CD14-positive monocyte (primary cell): ENCODE results near the gene SEPTIN5. TPM values are rescaled to one million over a fixed set of nuclear protein-coding genes. Genes with fewer than 3 reads are reported as not detected.

ENCODE experiments used
- DNase-seq, 3 donors: peaks; one replicate each; pipeline ENCODE4 v3.0.0-alpha.2; 2011 to 2022
- H2AFZ ChIP-seq: 2 replicates; pipeline ENCODE4 v1.6.0; 2012; ENCODE audit warnings: mild to moderate bottlenecking, low read depth, low read length, inconsistent platforms; ENCODE audit not compliant: insufficient read depth, poor library complexity, severe bottlenecking
- H3K27ac ChIP-seq, 2 donors: 1 replicate in 1 of 2; 2 replicates in 1 of 2; pipeline ENCODE4 v1.5.1; 2012 to 2013; ENCODE audit warnings: low read length in 2 of 2, control low read depth in 1 of 2, inconsistent platforms in 1 of 2, low read depth in 1 of 2, mild to moderate bottlenecking in 1 of 2
- H3K27me3 ChIP-seq, 2 donors: one replicate each; pipeline versions ENCODE4 v1.6.0 to v1.6.1; 2011 to 2013; ENCODE audit warnings: low read length in 2 of 2; ENCODE audit not compliant: control insufficient read depth in 2 of 2, insufficient read depth in 2 of 2
- H3K36me3 ChIP-seq, 2 donors: replicated peaks in 1 of 2; 1 replicate in 1 of 2; 2 replicates in 1 of 2; pipeline versions ENCODE4 v1.5.1 to v1.6.1; 2012 to 2013; ENCODE audit warnings: low read length in 2 of 2, control low read depth in 1 of 2, inconsistent platforms in 1 of 2, mild to moderate bottlenecking in 1 of 2; ENCODE audit not compliant: insufficient read depth in 2 of 2, control insufficient read depth in 1 of 2
- H3K4me1 ChIP-seq, 2 donors: 1 replicate in 1 of 2; 2 replicates in 1 of 2; pipeline versions ENCODE4 v1.5.1 to v1.6.1; 2012 to 2013; ENCODE audit warnings: low read length in 2 of 2, control low read depth in 1 of 2, inconsistent platforms in 1 of 2, mild to moderate bottlenecking in 1 of 2, moderate library complexity in 1 of 2; ENCODE audit not compliant: insufficient read depth in 2 of 2, control insufficient read depth in 1 of 2
- H3K4me2 ChIP-seq: replicated peaks from 2 replicates; pipeline ENCODE3; 2012; ENCODE audit warnings: low read length, moderate library complexity, mild to moderate bottlenecking; ENCODE audit not compliant: poor library complexity, severe bottlenecking; ENCODE audit errors: extremely low read depth
- H3K4me3 ChIP-seq, 3 experiments: fragments of 200-600 bp in 1 of 3; sonication (generic) in 1 of 3; replicated peaks in 1 of 3; 1 replicate in 2 of 3; 2 replicates in 1 of 3; pipeline ENCODE4 v1.5.1; 2011 to 2013; ENCODE audit warnings: low read length in 3 of 3, mild to moderate bottlenecking in 3 of 3, control low read depth in 2 of 3, low read depth in 2 of 3, inconsistent platforms in 1 of 3, moderate library complexity in 1 of 3
- H3K79me2 ChIP-seq: 2 replicates; pipeline ENCODE4 v1.6.0; 2012; ENCODE audit warnings: mild to moderate bottlenecking, control low read depth, inconsistent platforms, low read length, moderate library complexity; ENCODE audit not compliant: insufficient read depth
- H3K9ac ChIP-seq: 2 replicates; pipeline ENCODE4 v1.6.0; 2017; ENCODE audit warnings: low read length, mild to moderate bottlenecking; ENCODE audit not compliant: insufficient read depth, poor library complexity, severe bottlenecking
- H3K9me3 ChIP-seq, 2 donors: replicated peaks in 1 of 2; 1 replicate in 1 of 2; 2 replicates in 1 of 2; pipeline versions ENCODE4 v1.5.1 to v1.6.1; 2012 to 2013; ENCODE audit warnings: low read length in 2 of 2, control low read depth in 1 of 2; ENCODE audit not compliant: control insufficient read depth in 1 of 2, insufficient read depth in 1 of 2
- H4K20me1 ChIP-seq: 2 replicates; pipeline ENCODE4 v1.6.0; 2012; ENCODE audit warnings: mild to moderate bottlenecking, low read length, control low read depth, moderate library complexity; ENCODE audit not compliant: insufficient read depth
- H3K27ac Mint-ChIP-seq, 7 donors: one replicate each; pipeline ENCODE4 v1.8.0; 2020; ENCODE audit warnings: mild to moderate bottlenecking in 7 of 7, mixed read lengths in 7 of 7, moderate library complexity in 6 of 7, inconsistent platforms in 2 of 7
- H3K27me3 Mint-ChIP-seq, 3 donors: one replicate each; pipeline ENCODE4 v1.8.0; 2021 to 2022; ENCODE audit warnings: low read depth in 3 of 3, mild to moderate bottlenecking in 3 of 3, mixed read lengths in 3 of 3, moderate library complexity in 3 of 3, inconsistent platforms in 1 of 3
- H3K36me3 Mint-ChIP-seq, 2 donors: one replicate each; pipeline ENCODE4 v1.8.0; 2020; ENCODE audit warnings: mixed read lengths in 2 of 2, inconsistent platforms in 1 of 2, mild to moderate bottlenecking in 1 of 2
- H3K4me1 Mint-ChIP-seq: one replicate; pipeline ENCODE4 v1.8.0; 2020; ENCODE audit warnings: mild to moderate bottlenecking, mixed read lengths
- H3K4me3 Mint-ChIP-seq, 2 donors: one replicate each; pipeline ENCODE4 v1.8.0; 2020; ENCODE audit warnings: mild to moderate bottlenecking in 2 of 2, mixed read lengths in 2 of 2, moderate library complexity in 1 of 2
- H3K9me3 Mint-ChIP-seq, 7 donors: one replicate each; pipeline ENCODE4 v1.8.0; 2020 to 2022; ENCODE audit warnings: mixed read lengths in 7 of 7, mild to moderate bottlenecking in 6 of 7, moderate library complexity in 6 of 7, inconsistent platforms in 2 of 7
- WGBS: methylation state at CpG from one replicate; pipeline ENCODE4 v1.1.5; 2013; ENCODE audit warnings: missing lambda C conversion rate; ENCODE audit not compliant: insufficient coverage; 5-methylcytosine and 5-hydroxymethylcytosine counted together
- intact Hi-C, 2 donors: fragments of 100-400 bp; cut with micrococcal nuclease; formaldehyde crosslinking; loops; one replicate each; pipeline versions ENCODE4 v1.15.0 to v1.15.1; 2023
- polyA plus RNA-seq, 3 donors: library from polyadenylated mRNA; depleted of rRNA in 1 of 3; unstranded in 2 of 3; stranded (reverse) in 1 of 3; fragments of 300-500 nt in 2 of 3; fragments of >200 nt in 1 of 3; fragmentation: Illumina TruSeq in 2 of 3; gene quantifications; 1 replicate in 2 of 3; 2 replicates in 1 of 3; pipeline ENCODE4 v1.2.3, GENCODE V29; 2012 to 2021
- TF ChIP-seq, protein P1 (sequence below): fragments of 200-600 bp; IDR thresholded peaks from one replicate; pipeline ENCODE4 v1.8.0; 2022; ENCODE audit warnings: antibody characterized with exemption, mild to moderate bottlenecking

SEPTIN5 gene
- polyA plus RNA-seq, 3 donors = 0.50 to 0.64 TPM; not detected in 1

DNA sequence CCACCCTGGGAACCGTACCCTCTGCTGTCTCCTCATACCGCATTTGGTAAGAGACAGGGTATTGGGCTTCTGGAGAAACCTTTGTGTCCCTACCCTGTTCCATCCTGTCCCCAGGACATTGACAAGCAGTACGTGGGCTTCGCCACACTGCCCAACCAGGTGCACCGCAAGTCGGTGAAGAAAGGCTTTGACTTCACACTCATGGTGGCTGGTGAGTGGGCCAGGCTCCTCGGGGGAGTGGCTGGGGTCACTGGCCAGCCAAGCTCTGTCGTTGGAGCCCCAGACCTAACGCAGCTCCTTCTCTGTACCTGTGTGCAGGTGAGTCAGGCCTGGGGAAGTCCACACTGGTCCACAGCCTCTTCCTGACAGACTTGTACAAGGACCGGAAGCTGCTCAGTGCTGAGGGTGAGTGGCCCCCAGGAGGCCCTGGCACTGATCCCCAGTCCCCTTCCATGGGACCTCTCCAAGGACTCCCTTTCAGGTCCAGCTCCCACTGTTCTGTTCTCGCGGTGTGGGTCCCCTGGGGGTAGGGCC, 5.3 kb downstream of the SEPTIN5 start:
- Histone ChIP-seq H3K4me1 (peaks cover 22 to 47% of the 10 kb centered on the region in 2 donors), H3K4me2 (no peak overlapping the region), H3K9me3 (peaks cover 0 to 21% of the 10 kb centered on the region in 2 donors), H3K79me2 (no peaks in the 10 kb centered on the region), H3K4me3 (no peak overlapping the region), H3K9ac (no peak overlapping the region), H3K27me3 (peaks cover 12 to 81% of the 10 kb centered on the region in 2 donors), H4K20me1 (no peaks in the 10 kb centered on the region), H2AFZ (no peak overlapping the region), H3K36me3 (no peaks in the 10 kb centered on the region), H3K27ac (no peak overlapping the region)
- intact Hi-C loops = loop anchor here in 1 of 2 donors (5.0 kb wide), 2 partner anchors 37 to 762 kb away; no protein-coding TSS in a partner anchor
- TF ChIP-seq, protein P1, sequence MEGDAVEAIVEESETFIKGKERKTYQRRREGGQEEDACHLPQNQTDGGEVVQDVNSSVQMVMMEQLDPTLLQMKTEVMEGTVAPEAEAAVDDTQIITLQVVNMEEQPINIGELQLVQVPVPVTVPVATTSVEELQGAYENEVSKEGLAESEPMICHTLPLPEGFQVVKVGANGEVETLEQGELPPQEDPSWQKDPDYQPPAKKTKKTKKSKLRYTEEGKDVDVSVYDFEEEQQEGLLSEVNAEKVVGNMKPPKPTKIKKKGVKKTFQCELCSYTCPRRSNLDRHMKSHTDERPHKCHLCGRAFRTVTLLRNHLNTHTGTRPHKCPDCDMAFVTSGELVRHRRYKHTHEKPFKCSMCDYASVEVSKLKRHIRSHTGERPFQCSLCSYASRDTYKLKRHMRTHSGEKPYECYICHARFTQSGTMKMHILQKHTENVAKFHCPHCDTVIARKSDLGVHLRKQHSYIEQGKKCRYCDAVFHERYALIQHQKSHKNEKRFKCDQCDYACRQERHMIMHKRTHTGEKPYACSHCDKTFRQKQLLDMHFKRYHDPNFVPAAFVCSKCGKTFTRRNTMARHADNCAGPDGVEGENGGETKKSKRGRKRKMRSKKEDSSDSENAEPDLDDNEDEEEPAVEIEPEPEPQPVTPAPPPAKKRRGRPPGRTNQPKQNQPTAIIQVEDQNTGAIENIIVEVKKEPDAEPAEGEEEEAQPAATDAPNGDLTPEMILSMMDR = no peak
- Mint-ChIP-seq H3K9me3 (peaks cover 0 to 15% (median 7%) of the 10 kb centered on the region in 7 donors), H3K4me1 (peaks cover 17% of the 10 kb centered on the region), H3K27me3 (peaks cover 53 to 91% (median 56%) of the 10 kb centered on the region in 3 donors), H3K27ac (no peak overlapping the region), H3K36me3 (peaks cover 0 to 12% of the 10 kb centered on the region in 2 donors), H3K4me3 (peak overlapping the region; percentile 34 to 76)
- WGBS = 92% methylated on average over 8 of the region's 12 CpGs
- DNase-seq = no peak

DNA sequence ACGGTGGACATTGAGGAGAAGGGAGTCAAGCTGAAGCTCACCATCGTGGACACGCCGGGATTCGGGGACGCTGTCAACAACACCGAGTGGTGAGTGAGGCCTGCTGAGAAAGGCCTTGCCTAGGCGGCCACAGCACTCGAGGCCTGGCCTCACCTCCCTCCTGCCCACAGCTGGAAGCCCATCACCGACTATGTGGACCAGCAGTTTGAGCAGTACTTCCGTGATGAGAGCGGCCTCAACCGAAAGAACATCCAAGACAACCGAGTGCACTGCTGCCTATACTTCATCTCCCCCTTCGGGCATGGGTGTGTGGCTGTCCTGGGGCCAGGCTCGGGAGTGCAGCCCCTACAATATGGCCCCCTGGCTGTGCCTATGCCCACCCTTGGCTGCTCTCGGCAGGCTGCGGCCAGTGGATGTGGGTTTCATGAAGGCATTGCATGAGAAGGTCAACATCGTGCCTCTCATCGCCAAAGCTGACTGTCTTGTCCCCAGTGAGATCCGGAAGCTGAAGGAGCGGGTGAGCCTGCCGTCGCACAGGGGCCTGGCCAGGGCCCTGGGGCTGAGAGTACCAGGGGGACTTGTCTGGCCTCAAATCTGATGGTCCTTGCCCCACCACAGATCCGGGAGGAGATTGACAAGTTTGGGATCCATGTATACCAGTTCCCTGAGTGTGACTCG, 6.0 kb downstream of the SEPTIN5 start:
- Mint-ChIP-seq H3K9me3 (peaks cover 0 to 17% (median 8%) of the 10 kb centered on the region in 7 donors), H3K36me3 (peaks cover 0 to 14% of the 10 kb centered on the region in 2 donors), H3K27me3 (peaks cover 55 to 91% (median 63%) of the 10 kb centered on the region in 3 donors), H3K27ac (no peak overlapping the region), H3K4me1 (peaks cover 16% of the 10 kb centered on the region), H3K4me3 (peak overlapping the region in 1 of 2 donors; percentile 76)
- TF ChIP-seq, protein P1 = no peak
- Histone ChIP-seq H3K36me3 (no peaks in the 10 kb centered on the region), H3K27me3 (peaks cover 15 to 83% of the 10 kb centered on the region in 2 donors), H3K9me3 (peaks cover 0 to 24% of the 10 kb centered on the region in 2 donors), H4K20me1 (no peaks in the 10 kb centered on the region), H3K4me3 (no peak overlapping the region), H3K9ac (no peak overlapping the region), H3K4me2 (no peak overlapping the region), H2AFZ (no peak overlapping the region), H3K4me1 (peaks cover 18 to 40% of the 10 kb centered on the region in 2 donors), H3K79me2 (no peaks in the 10 kb centered on the region), H3K27ac (no peak overlapping the region)
- 96% methylated on average over 22 of the region's 26 CpGs for WGBS
- no peak for DNase-seq
- intact Hi-C loops = no loop called here
